Vagina (tissue), 2 donors: ENCODE results near the gene SOWAHB. TPM values are rescaled to one million over a fixed set of nuclear protein-coding genes. Genes with fewer than 3 reads are reported as not detected.

Experiments
- DNase-seq, 2 donors: peaks; one replicate each; pipeline ENCODE4 v3.0.0-alpha.2; 2017; ENCODE audit errors: extremely low spot score in 2 of 2
- H3K27ac ChIP-seq: fragments of 200-600 bp; sonication (generic); one replicate; pipeline ENCODE4 v1.5.1; 2019
- H3K27me3 ChIP-seq: fragments of 200-600 bp; sonication (generic); one replicate; pipeline ENCODE4 v1.5.1; 2019
- H3K36me3 ChIP-seq, 2 donors: fragments of 200-600 bp; sonication (generic); one replicate each; pipeline ENCODE4 v1.5.1; 2017 to 2019
- H3K4me1 ChIP-seq: fragments of 200-600 bp; sonication (generic); one replicate; pipeline ENCODE4 v1.5.1; 2019
- H3K4me3 ChIP-seq, 2 donors: fragments of 200-600 bp; sonication (generic); 1 replicate in 1 of 2; 2 replicates in 1 of 2; pipeline ENCODE4 v1.5.1; 2016 to 2019
- H3K9me3 ChIP-seq: fragments of 200-600 bp; sonication (generic); one replicate; pipeline ENCODE4 v1.5.1; 2019
- CTCF ChIP-seq, 3 experiments: fragments of 450-650 bp in 2 of 3; fragments of 200-600 bp in 1 of 3; sonication (generic) in 1 of 3; IDR thresholded peaks; one replicate each; pipeline ENCODE4 v1.5.1; 2017 to 2019; ENCODE audit warnings: antibody characterized with exemption in 3 of 3, mild to moderate bottlenecking in 2 of 3, moderate library complexity in 2 of 3
- POLR2A ChIP-seq, 2 donors: fragments of 450-650 bp; IDR thresholded peaks; one replicate each; pipeline ENCODE4 v1.6.1; 2017; ENCODE audit warnings: antibody characterized with exemption in 2 of 2, mild to moderate bottlenecking in 2 of 2, moderate library complexity in 2 of 2
- POLR2AphosphoS5 ChIP-seq, 2 donors: sonication (generic); formaldehyde crosslinking; IDR thresholded peaks; one replicate each; pipeline ENCODE4 v1.9.0; 2017; ENCODE audit warnings: antibody characterized with exemption in 2 of 2, mild to moderate bottlenecking in 2 of 2, low read depth in 1 of 2; ENCODE audit not compliant: insufficient read depth in 1 of 2
- intact Hi-C: fragments of 100-400 bp; cut with DNase I; formaldehyde crosslinking; loops from one replicate; pipeline ENCODE4 v1.15.1; 2023
- total RNA-seq: library from RNA; depleted of rRNA; stranded (reverse); fragments of >200 nt; gene quantifications from one replicate; pipeline ENCODE4 v1.2.3, GENCODE V29; 2016

Gene SOWAHB
- total RNA-seq, 1 donor from 2014 or later, result 2.7 TPM

- Histone ChIP-seq H3K9me3 (no peaks in the 10 kb centered on the region), H3K4me1 (no peaks in the 10 kb centered on the region), H3K27me3 (no peaks in the 10 kb centered on the region), H3K36me3 (no peaks in the 10 kb centered on the region), H3K27ac (no peak overlapping the region), H3K4me3 (no peak overlapping the region)
- no peak for DNase-seq
- intact Hi-C loops, result no loop called here
- no peak for TF ChIP-seq CTCF (IDR thresholded peaks at IDR 0.05)
- no peak for TF ChIP-seq POLR2A (IDR thresholded peaks at IDR 0.05)
- no peak for TF ChIP-seq POLR2AphosphoS5 (IDR thresholded peaks at IDR 0.05; ENCODE audit: insufficient read depth in 1 of 2, low read depth in 1 of 2)
Measured at GRCh38 chr4:76923619-76924357, 25.8 kb upstream of the SOWAHB start.

- no peak for DNase-seq
- Histone ChIP-seq H3K4me1 (no peaks in the 10 kb centered on the region), H3K4me3 (no peak overlapping the region), H3K27me3 (no peaks in the 10 kb centered on the region), H3K27ac (no peak overlapping the region), H3K9me3 (no peaks in the 10 kb centered on the region), H3K36me3 (no peaks in the 10 kb centered on the region)
- TF ChIP-seq CTCF (IDR thresholded peaks at IDR 0.05) (no peak), POLR2A (IDR thresholded peaks at IDR 0.05) (no peak), POLR2AphosphoS5 (IDR thresholded peaks at IDR 0.05; ENCODE audit: insufficient read depth in 1 of 2, low read depth in 1 of 2) (no peak)
- intact Hi-C loops, result no loop called here
Measured at GRCh38 chr4:76920715-76921114, 22.8 kb upstream of the SOWAHB start.

GRCh38 chr4:76909711-76910110 is 11.8 kb upstream of the SOWAHB start:
- no peaks in the 10 kb centered on the region for H3K9me3 ChIP-seq
- TF ChIP-seq POLR2A (IDR thresholded peaks at IDR 0.05) (no peak), CTCF (IDR thresholded peaks at IDR 0.05) (no peak), POLR2AphosphoS5 (IDR thresholded peaks at IDR 0.05; ENCODE audit: insufficient read depth in 1 of 2, low read depth in 1 of 2) (no peak)
- no peaks in the 10 kb centered on the region for H3K27me3 ChIP-seq
- H3K4me3 ChIP-seq, result no peak overlapping the region
- no peaks in the 10 kb centered on the region for H3K4me1 ChIP-seq
- H3K36me3 ChIP-seq, result no peaks in the 10 kb centered on the region
- DNase-seq, result no peak
- no peak overlapping the region for H3K27ac ChIP-seq
- intact Hi-C loops, result no loop called here

DNA sequence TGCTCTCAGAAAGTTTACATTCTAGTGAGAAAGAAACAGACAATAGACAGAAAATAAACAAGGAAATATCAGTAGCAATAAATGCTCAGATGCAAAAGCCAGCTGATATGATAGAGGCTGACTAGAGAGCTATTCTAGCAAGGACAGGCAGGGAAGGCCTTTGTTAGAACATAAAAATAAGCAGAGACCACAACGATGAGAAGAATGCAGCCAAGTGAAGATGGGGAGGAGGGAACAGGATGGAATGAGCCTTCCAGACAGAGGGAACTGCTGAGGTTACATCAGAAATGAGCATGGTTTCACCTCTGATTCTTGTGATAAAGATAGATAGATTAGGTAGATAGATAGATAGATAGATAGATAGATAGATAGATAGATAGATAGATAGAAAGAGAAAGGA is 7.6 kb upstream of the SOWAHB start:
- TF ChIP-seq CTCF (IDR thresholded peaks at IDR 0.05), result no peak
- no peak for TF ChIP-seq POLR2AphosphoS5 (IDR thresholded peaks at IDR 0.05; ENCODE audit: insufficient read depth in 1 of 2, low read depth in 1 of 2)
- TF ChIP-seq POLR2A (IDR thresholded peaks at IDR 0.05), result no peak
- Histone ChIP-seq H3K27me3 (no peaks in the 10 kb centered on the region), H3K36me3 (no peaks in the 10 kb centered on the region), H3K9me3 (no peaks in the 10 kb centered on the region), H3K4me1 (no peaks in the 10 kb centered on the region), H3K27ac (no peak overlapping the region), H3K4me3 (no peak overlapping the region)
- DNase-seq, result no peak
- intact Hi-C loops, result no loop called here

- Histone ChIP-seq H3K4me1 (no peaks in the 10 kb centered on the region), H3K27me3 (no peaks in the 10 kb centered on the region), H3K27ac (no peak overlapping the region), H3K9me3 (no peaks in the 10 kb centered on the region), H3K36me3 (no peaks in the 10 kb centered on the region), H3K4me3 (no peak overlapping the region)
- intact Hi-C loops, result no loop called here
- TF ChIP-seq POLR2AphosphoS5 (IDR thresholded peaks at IDR 0.05; ENCODE audit: insufficient read depth in 1 of 2, low read depth in 1 of 2) (no peak), POLR2A (IDR thresholded peaks at IDR 0.05) (no peak), CTCF (IDR thresholded peaks at IDR 0.05) (no peak)
- no peak for DNase-seq
Measured at GRCh38 chr4:76904646-76905190, 6.8 kb upstream of the SOWAHB start.
